ENCODE data around the gene CNTN5. TPM values are rescaled to one million over a fixed set of nuclear protein-coding genes. Genes with fewer than 3 reads are reported as not detected.
"Not testable (repeated sequence)": the region's sequence is repeated elsewhere in the genome, so short reads cannot be mapped to it uniquely, and the experiment has no call there.

Gene CNTN5
- total RNA-seq, 1 experiment from 2014 or later, result not detected

DNA sequence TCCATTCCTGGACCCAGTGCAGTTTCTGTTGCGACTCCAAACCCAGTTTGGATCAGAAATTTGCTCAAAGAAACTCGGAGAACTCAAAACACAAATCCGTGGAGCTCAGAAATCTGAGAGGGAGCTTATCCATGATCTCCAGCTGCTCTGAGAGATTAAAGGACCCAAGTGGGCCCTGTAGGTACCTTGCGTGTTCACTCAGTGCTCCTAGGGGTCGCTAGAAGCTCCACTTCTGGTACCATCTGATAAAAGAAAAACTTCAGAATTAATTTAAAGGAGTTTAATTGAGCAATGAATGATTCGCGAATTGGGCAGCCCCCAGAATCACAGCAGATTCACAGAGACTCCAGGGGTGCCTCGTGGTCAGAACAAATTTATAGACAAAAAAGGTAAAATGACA, 277.2 kb downstream of the CNTN5 start:
- H3K79me2 ChIP-seq (ENCODE audit: low read length); H3K36me3 ChIP-seq (ENCODE audit: low read depth, low read length); H3K27me3 ChIP-seq (ENCODE audit: low read length); H3K4me2 ChIP-seq (ENCODE audit: low read length); H3K9me3 ChIP-seq (ENCODE audit: low read length); H3K9ac ChIP-seq (ENCODE audit: low read length); H2AFZ ChIP-seq (ENCODE audit: low read length); CTCF ChIA-PET; H3K4me3 ChIP-seq (ENCODE audit: low read length); ATAC-seq; H3K9me2 ChIP-seq (replicated peaks; ENCODE audit: low read length); BruUV-seq (replicated peaks); intact Hi-C loops (cut with micrococcal nuclease); POLR2A ChIA-PET (ENCODE audit: unreplicated experiment); H4K20me1 ChIP-seq (ENCODE audit: low read length); H3K27ac ChIP-seq (ENCODE audit: low read length); H3K4me1 ChIP-seq (ENCODE audit: insufficient read depth, low read length); H3F3A ChIP-seq (ENCODE audit: low read length, unreplicated experiment); DNase-seq: not testable (repeated sequence)
- TF ChIP-seq, protein P1, sequence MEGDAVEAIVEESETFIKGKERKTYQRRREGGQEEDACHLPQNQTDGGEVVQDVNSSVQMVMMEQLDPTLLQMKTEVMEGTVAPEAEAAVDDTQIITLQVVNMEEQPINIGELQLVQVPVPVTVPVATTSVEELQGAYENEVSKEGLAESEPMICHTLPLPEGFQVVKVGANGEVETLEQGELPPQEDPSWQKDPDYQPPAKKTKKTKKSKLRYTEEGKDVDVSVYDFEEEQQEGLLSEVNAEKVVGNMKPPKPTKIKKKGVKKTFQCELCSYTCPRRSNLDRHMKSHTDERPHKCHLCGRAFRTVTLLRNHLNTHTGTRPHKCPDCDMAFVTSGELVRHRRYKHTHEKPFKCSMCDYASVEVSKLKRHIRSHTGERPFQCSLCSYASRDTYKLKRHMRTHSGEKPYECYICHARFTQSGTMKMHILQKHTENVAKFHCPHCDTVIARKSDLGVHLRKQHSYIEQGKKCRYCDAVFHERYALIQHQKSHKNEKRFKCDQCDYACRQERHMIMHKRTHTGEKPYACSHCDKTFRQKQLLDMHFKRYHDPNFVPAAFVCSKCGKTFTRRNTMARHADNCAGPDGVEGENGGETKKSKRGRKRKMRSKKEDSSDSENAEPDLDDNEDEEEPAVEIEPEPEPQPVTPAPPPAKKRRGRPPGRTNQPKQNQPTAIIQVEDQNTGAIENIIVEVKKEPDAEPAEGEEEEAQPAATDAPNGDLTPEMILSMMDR (conservative IDR thresholded peaks at IDR 0.05; ENCODE audit: low read depth, low read length), result peak; percentile 31; the same call in 1 of the 2 replicates

DNA sequence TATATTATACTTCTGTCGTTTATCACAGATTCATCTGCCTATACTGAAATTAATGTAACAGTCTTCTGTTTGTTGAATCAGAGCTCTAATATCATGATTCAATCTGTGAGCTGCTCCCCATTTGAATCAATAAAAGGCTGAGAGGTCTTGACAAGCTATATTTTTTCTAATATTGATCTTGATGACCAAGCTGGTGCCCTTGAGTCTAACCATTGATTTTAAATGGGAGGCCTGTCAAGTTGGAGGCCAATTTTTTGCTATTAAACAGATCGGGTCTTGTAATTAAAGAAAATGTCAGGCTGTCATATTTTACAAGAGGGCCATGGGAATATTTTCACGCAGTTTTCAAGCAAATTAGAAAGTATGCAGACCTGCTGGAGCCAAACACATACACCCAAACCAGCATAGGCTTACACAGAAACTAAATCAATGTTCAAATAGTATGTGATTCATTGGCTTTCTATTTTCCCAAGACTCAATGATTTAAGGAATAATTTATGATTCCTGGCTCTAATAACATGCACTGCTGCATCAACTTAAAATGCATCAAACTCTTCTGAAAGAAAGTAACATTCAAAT, 286.9 kb downstream of the CNTN5 start:
- TF ChIP-seq EZH2 (IDR thresholded peaks at IDR 0.05; ENCODE audit: low read length, unreplicated experiment), result no peak
- TF ChIP-seq, protein P1 (conservative IDR thresholded peaks at IDR 0.05; ENCODE audit: low read depth, low read length), result no peak
- no peak for TF ChIP-seq EZH2phosphoT487 (IDR thresholded peaks at IDR 0.05; ENCODE audit: borderline replicate concordance, low read length)
- no peaks in the 10 kb centered on the region for H3K27me3 ChIP-seq (ENCODE audit: low read length)
- no peak overlapping the region for H2AFZ ChIP-seq (ENCODE audit: low read length)
- CTCF ChIA-PET, result no interaction called here
- no peaks in the 10 kb centered on the region for H3K9me3 ChIP-seq (ENCODE audit: low read length)
- POLR2A ChIA-PET (ENCODE audit: unreplicated experiment), result no interaction called here
- H3K27ac ChIP-seq (ENCODE audit: low read length), result no peak overlapping the region
- no peaks in the 10 kb centered on the region for H3K79me2 ChIP-seq (ENCODE audit: low read length)
- BruUV-seq (replicated peaks), result no TSS peak
- H4K20me1 ChIP-seq (ENCODE audit: low read length), result no peaks in the 10 kb centered on the region
- no peaks in the 10 kb centered on the region for H3K36me3 ChIP-seq (ENCODE audit: low read depth, low read length)
- ATAC-seq (no peak), DNase-seq (no peak)
- no peak overlapping the region for H3K9ac ChIP-seq (ENCODE audit: low read length)
- H3F3A ChIP-seq (ENCODE audit: low read length, unreplicated experiment), result no peaks in the 10 kb centered on the region
- intact Hi-C loops (cut with micrococcal nuclease), result no loop called here
- no peak overlapping the region for H3K4me2 ChIP-seq (ENCODE audit: low read length)
- no peaks in the 10 kb centered on the region for H3K9me2 ChIP-seq (replicated peaks; ENCODE audit: low read length)
- H3K4me3 ChIP-seq (ENCODE audit: low read length), result no peak overlapping the region
- no peaks in the 10 kb centered on the region for H3K4me1 ChIP-seq (ENCODE audit: insufficient read depth, low read length)

DNA sequence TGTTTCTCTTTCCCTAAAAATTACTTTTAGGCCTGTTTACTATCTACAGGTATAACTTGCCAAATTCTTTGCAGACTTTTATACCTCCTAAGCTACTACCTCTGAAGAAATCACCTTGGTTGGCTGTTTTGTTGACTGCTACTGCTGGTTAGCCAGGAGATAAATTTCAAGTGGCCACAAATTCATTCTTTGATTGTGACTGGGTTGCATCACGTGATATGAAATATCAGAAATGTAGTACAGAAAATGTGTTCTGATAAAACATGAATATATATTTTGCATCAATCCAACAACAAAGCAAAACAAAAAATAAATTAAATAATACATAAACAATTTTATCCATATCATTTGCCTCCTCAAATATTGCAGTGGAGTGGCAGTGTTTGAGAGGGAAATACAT, 291.1 kb downstream of the CNTN5 start:
- CTCF ChIA-PET, result no interaction called here
- Histone ChIP-seq H3K27ac (ENCODE audit: low read length) (no peak overlapping the region), H3K9ac (ENCODE audit: low read length) (no peak overlapping the region), H3K9me3 (ENCODE audit: low read length) (no peaks in the 10 kb centered on the region), H3K36me3 (ENCODE audit: low read depth, low read length) (no peaks in the 10 kb centered on the region), H3K4me3 (ENCODE audit: low read length) (no peak overlapping the region), H3F3A (ENCODE audit: low read length, unreplicated experiment) (no peaks in the 10 kb centered on the region), H3K9me2 (replicated peaks; ENCODE audit: low read length) (no peaks in the 10 kb centered on the region), H3K79me2 (ENCODE audit: low read length) (no peaks in the 10 kb centered on the region), H3K27me3 (ENCODE audit: low read length) (no peaks in the 10 kb centered on the region), H2AFZ (ENCODE audit: low read length) (no peak overlapping the region), H4K20me1 (ENCODE audit: low read length) (no peaks in the 10 kb centered on the region), H3K4me2 (ENCODE audit: low read length) (no peak overlapping the region), H3K4me1 (ENCODE audit: insufficient read depth, low read length) (no peaks in the 10 kb centered on the region)
- intact Hi-C loops (cut with micrococcal nuclease), result no loop called here
- no peak for DNase-seq
- POLR2A ChIA-PET (ENCODE audit: unreplicated experiment), result no interaction called here
- no TSS peak for BruUV-seq (replicated peaks)
- no peak for ATAC-seq
- TF ChIP-seq, protein P1 (conservative IDR thresholded peaks at IDR 0.05; ENCODE audit: low read depth, low read length), result no peak
- TF ChIP-seq EZH2 (IDR thresholded peaks at IDR 0.05; ENCODE audit: low read length, unreplicated experiment) (no peak), EZH2phosphoT487 (IDR thresholded peaks at IDR 0.05; ENCODE audit: borderline replicate concordance, low read length) (no peak)
